ENCODE results near the gene SLC28A1. TPM values are rescaled to one million over a fixed set of nuclear protein-coding genes. Genes with fewer than 3 reads are reported as not detected.

The SLC28A1 gene
- total RNA-seq, 1 experiment from 2014 or later = not detected

DNA sequence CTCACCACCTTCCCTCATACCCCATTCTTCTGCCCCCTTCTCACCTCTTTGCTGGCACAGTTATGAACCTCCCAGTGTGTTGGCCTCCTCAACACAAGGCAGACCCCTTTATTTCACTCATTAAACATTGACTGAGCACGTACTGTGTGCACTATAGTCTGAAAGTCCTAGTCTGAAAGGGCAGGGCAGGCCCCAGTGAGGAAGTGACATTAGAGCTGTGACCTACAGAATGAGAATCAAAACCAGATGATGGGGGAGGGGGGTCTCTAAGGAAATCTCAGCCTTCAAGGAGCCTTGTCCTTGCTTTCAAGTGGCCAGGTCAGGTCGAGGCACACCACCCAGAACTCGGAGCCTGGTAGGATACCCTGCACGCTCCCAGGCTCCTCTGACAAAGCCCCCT is 3.5 kb downstream of the SLC28A1 start:
- ATAC-seq (no peak), DNase-seq (ENCODE audit: low read depth, low spot score) (no peak)
- no TSS peak for BruUV-seq (replicated peaks)
- no peaks in the 10 kb centered on the region for H3K79me2 ChIP-seq (ENCODE audit: insufficient read depth, low read length)
- no peaks in the 10 kb centered on the region for H3K36me3 ChIP-seq (ENCODE audit: control insufficient read depth in 1 of 2, insufficient read depth in 2 of 2, low read length in 2 of 2)
- ChIA-PET RAD21 (ENCODE audit: low non-redundant PET in 1 of 2, low total read pairs in 2 of 2, uncharacterized antibody in 2 of 2, unreplicated experiment in 2 of 2) (no interaction called here), CTCF (interaction anchor here (1.4 kb wide), 1 partner anchor 10 kb away, joined by 4 read pairs; no protein-coding TSS in a partner anchor), POLR2A (no interaction called here)
- no peaks in the 10 kb centered on the region for H3K27me3 ChIP-seq (ENCODE audit: insufficient read depth, low read length)
- H3K4me2 ChIP-seq (ENCODE audit: low read length) = no peak overlapping the region
- TF ChIP-seq ZNF274 (IDR thresholded peaks at IDR 0.05; ENCODE audit: low read depth, low read length) (no peak), TCF7L2 (IDR thresholded peaks at IDR 0.05; ENCODE audit: borderline replicate concordance, extremely low read depth, insufficient read depth, insufficient read length) (no peak), EZH2phosphoT487 (IDR thresholded peaks at IDR 0.05; ENCODE audit: borderline replicate concordance) (no peak), FOSL1 (IDR thresholded peaks at IDR 0.05; ENCODE audit: low read depth) (no peak), SRF (IDR thresholded peaks at IDR 0.05; ENCODE audit: low read depth) (no peak), ELF1 (IDR thresholded peaks at IDR 0.05; ENCODE audit: borderline replicate concordance, low read depth) (no peak)
- TF ChIP-seq, protein P1, sequence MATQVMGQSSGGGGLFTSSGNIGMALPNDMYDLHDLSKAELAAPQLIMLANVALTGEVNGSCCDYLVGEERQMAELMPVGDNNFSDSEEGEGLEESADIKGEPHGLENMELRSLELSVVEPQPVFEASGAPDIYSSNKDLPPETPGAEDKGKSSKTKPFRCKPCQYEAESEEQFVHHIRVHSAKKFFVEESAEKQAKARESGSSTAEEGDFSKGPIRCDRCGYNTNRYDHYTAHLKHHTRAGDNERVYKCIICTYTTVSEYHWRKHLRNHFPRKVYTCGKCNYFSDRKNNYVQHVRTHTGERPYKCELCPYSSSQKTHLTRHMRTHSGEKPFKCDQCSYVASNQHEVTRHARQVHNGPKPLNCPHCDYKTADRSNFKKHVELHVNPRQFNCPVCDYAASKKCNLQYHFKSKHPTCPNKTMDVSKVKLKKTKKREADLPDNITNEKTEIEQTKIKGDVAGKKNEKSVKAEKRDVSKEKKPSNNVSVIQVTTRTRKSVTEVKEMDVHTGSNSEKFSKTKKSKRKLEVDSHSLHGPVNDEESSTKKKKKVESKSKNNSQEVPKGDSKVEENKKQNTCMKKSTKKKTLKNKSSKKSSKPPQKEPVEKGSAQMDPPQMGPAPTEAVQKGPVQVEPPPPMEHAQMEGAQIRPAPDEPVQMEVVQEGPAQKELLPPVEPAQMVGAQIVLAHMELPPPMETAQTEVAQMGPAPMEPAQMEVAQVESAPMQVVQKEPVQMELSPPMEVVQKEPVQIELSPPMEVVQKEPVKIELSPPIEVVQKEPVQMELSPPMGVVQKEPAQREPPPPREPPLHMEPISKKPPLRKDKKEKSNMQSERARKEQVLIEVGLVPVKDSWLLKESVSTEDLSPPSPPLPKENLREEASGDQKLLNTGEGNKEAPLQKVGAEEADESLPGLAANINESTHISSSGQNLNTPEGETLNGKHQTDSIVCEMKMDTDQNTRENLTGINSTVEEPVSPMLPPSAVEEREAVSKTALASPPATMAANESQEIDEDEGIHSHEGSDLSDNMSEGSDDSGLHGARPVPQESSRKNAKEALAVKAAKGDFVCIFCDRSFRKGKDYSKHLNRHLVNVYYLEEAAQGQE (IDR thresholded peaks at IDR 0.05; ENCODE audit: low read depth) = no peak
- TF ChIP-seq, protein P2, sequence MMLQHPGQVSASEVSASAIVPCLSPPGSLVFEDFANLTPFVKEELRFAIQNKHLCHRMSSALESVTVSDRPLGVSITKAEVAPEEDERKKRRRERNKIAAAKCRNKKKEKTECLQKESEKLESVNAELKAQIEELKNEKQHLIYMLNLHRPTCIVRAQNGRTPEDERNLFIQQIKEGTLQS (IDR thresholded peaks at IDR 0.05) = no peak
- H2AFZ ChIP-seq (ENCODE audit: low read depth, low read length, poor library complexity, severe bottlenecking) = no peak overlapping the region
- no peak overlapping the region for H3K27ac ChIP-seq (ENCODE audit: low read depth, low read length)
- no peaks in the 10 kb centered on the region for H3K9me3 ChIP-seq (ENCODE audit: control insufficient read depth in 1 of 2, insufficient read depth in 1 of 2, low read depth in 1 of 2, low read length in 2 of 2)
- H4K20me1 ChIP-seq (ENCODE audit: insufficient read depth) = no peaks in the 10 kb centered on the region
- no peaks in the 10 kb centered on the region for H3K9me2 ChIP-seq (ENCODE audit: insufficient read depth)
- no peak overlapping the region for H3K9ac ChIP-seq (ENCODE audit: low read length)
- no peaks in the 10 kb centered on the region for H3K4me1 ChIP-seq (ENCODE audit: control insufficient read depth in 1 of 2, insufficient read depth in 2 of 2, low read length in 2 of 2)
- no peak overlapping the region for H3K4me3 ChIP-seq (replicated peaks in 1 of 2; ENCODE audit: low read depth in 1 of 2, low read length in 2 of 2)
- intact Hi-C loops (cut with micrococcal nuclease) = no loop called here
